MM.1S (cell line): Measurements from ENCODE around the gene RCOR1.

ENCODE experiments used
- DNase-seq: peaks from one replicate; pipeline ENCODE4 v3.0.0-alpha.2; 2015
- H2AFZ ChIP-seq: fragments of 300-600 bp; sonication (generic); 2 replicates; pipeline ENCODE4 v1.6.0; 2016; ENCODE audit warnings: antibody characterized with exemption, low read length
- H3F3A ChIP-seq: fragments of 300-600 bp; sonication (generic); 2 replicates; pipeline ENCODE4 v1.6.1; 2016; ENCODE audit warnings: mild to moderate bottlenecking, antibody characterized with exemption, low read length, moderate library complexity, mixed read lengths; ENCODE audit not compliant: insufficient read depth
- H3K27ac ChIP-seq: fragments of 300-600 bp; sonication (generic); 2 replicates; pipeline ENCODE4 v1.5.1; 2016; ENCODE audit warnings: mild to moderate bottlenecking, low read length
- H3K27me3 ChIP-seq: fragments of 300-600 bp; sonication (generic); replicated peaks from 2 replicates; pipeline ENCODE4 v1.6.0; 2016; ENCODE audit warnings: low read length; ENCODE audit not compliant: insufficient read depth
- H3K36me3 ChIP-seq: fragments of 300-600 bp; sonication (generic); replicated peaks from 2 replicates; pipeline ENCODE4 v1.6.1; 2016; ENCODE audit warnings: mild to moderate bottlenecking, low read length, mixed read lengths; ENCODE audit not compliant: insufficient read depth
- H3K4me1 ChIP-seq: fragments of 300-600 bp; sonication (generic); 2 replicates; pipeline ENCODE4 v1.6.1; 2016; ENCODE audit warnings: low read length, mixed read lengths
- H3K4me2 ChIP-seq: fragments of 300-600 bp; sonication (generic); 2 replicates; pipeline ENCODE4 v1.6.0; 2016; ENCODE audit warnings: low read depth, low read length
- H3K4me3 ChIP-seq: fragments of 300-600 bp; sonication (generic); 2 replicates; pipeline ENCODE4 v1.5.1; 2016; ENCODE audit warnings: low read length, mixed read lengths
- H3K79me2 ChIP-seq: fragments of 300-600 bp; sonication (generic); 2 replicates; pipeline ENCODE4 v1.6.1; 2016; ENCODE audit warnings: mixed run types, low read length, mixed read lengths
- H3K9ac ChIP-seq: fragments of 300-600 bp; sonication (generic); 2 replicates; pipeline ENCODE4 v1.6.1; 2016; ENCODE audit warnings: low read length, mixed read lengths
- H3K9me2 ChIP-seq: fragments of 300-600 bp; sonication (generic); replicated peaks from 2 replicates; pipeline ENCODE4 v1.6.1; 2016; ENCODE audit warnings: mild to moderate bottlenecking, low read length, mixed read lengths; ENCODE audit not compliant: insufficient read depth
- H3K9me3 ChIP-seq: fragments of 300-600 bp; sonication (generic); replicated peaks from 2 replicates; pipeline ENCODE4 v1.6.1; 2016; ENCODE audit warnings: mild to moderate bottlenecking, low read length, mixed read lengths; ENCODE audit not compliant: insufficient read depth
- H4K20me1 ChIP-seq: fragments of 300-600 bp; sonication (generic); 2 replicates; pipeline ENCODE4 v1.6.1; 2016; ENCODE audit warnings: mild to moderate bottlenecking, low read length, moderate library complexity, mixed read lengths; ENCODE audit not compliant: insufficient read depth
- CTCF ChIP-seq: fragments of 300-600 bp; sonication (generic); IDR thresholded peaks from 2 replicates; pipeline ENCODE4 v1.5.1; 2016; ENCODE audit warnings: antibody characterized with exemption, low read length, mixed read lengths
- EZH2 ChIP-seq: fragments of 300-600 bp; sonication (generic); optimal IDR thresholded peaks from 2 replicates; pipeline ENCODE3; 2017; ENCODE audit warnings: low read depth, mild to moderate bottlenecking, antibody characterized with exemption, low read length, mixed read lengths
- EZH2phosphoT487 ChIP-seq: fragments of 300-600 bp; sonication (generic); IDR thresholded peaks from 2 replicates; pipeline ENCODE4 v1.6.1; 2018; ENCODE audit warnings: antibody characterized with exemption, low read length

Gene RCOR1

GRCh38 chr14:102737402-102738372 lies 145.2 kb downstream of the RCOR1 start:
- no peaks in the 10 kb centered on the region for H3F3A ChIP-seq
- H2AFZ ChIP-seq, result no peak overlapping the region
- H3K4me3 ChIP-seq, result no peak overlapping the region
- no peaks in the 10 kb centered on the region for H3K36me3 ChIP-seq
- H4K20me1 ChIP-seq, result no peaks in the 10 kb centered on the region
- no peak for DNase-seq
- TF ChIP-seq EZH2phosphoT487, result no peak
- no peak for TF ChIP-seq EZH2
- TF ChIP-seq CTCF, result no peak
- H3K4me2 ChIP-seq, result no peak overlapping the region
- no peaks in the 10 kb centered on the region for H3K79me2 ChIP-seq
- H3K27me3 ChIP-seq, result no peaks in the 10 kb centered on the region
- H3K27ac ChIP-seq, result no peak overlapping the region
- H3K9ac ChIP-seq, result no peak overlapping the region
- no peaks in the 10 kb centered on the region for H3K9me2 ChIP-seq
- no peaks in the 10 kb centered on the region for H3K4me1 ChIP-seq
- no peaks in the 10 kb centered on the region for H3K9me3 ChIP-seq

- H3K9me3 ChIP-seq, result no peaks in the 10 kb centered on the region
- no peaks in the 10 kb centered on the region for H3K79me2 ChIP-seq
- H3K27me3 ChIP-seq, result no peaks in the 10 kb centered on the region
- no peak overlapping the region for H3K4me3 ChIP-seq
- no peaks in the 10 kb centered on the region for H3K4me1 ChIP-seq
- no peaks in the 10 kb centered on the region for H3K36me3 ChIP-seq
- H3K27ac ChIP-seq, result no peak overlapping the region
- H4K20me1 ChIP-seq, result no peaks in the 10 kb centered on the region
- H3F3A ChIP-seq, result no peaks in the 10 kb centered on the region
- DNase-seq, result no peak
- no peak overlapping the region for H2AFZ ChIP-seq
- H3K4me2 ChIP-seq, result no peak overlapping the region
- H3K9me2 ChIP-seq, result no peaks in the 10 kb centered on the region
- no peak for TF ChIP-seq CTCF
- TF ChIP-seq EZH2phosphoT487, result no peak
- TF ChIP-seq EZH2, result no peak
- H3K9ac ChIP-seq, result no peak overlapping the region
Measured at GRCh38 chr14:102738373-102739189, 146.1 kb downstream of the RCOR1 start.

- no peak overlapping the region for H3K9ac ChIP-seq
- no peaks in the 10 kb centered on the region for H3K4me1 ChIP-seq
- H3K79me2 ChIP-seq, result no peaks in the 10 kb centered on the region
- H3K4me3 ChIP-seq, result no peak overlapping the region
- H3K9me2 ChIP-seq, result no peaks in the 10 kb centered on the region
- no peaks in the 10 kb centered on the region for H4K20me1 ChIP-seq
- no peak overlapping the region for H3K4me2 ChIP-seq
- no peaks in the 10 kb centered on the region for H3K27me3 ChIP-seq
- H3K36me3 ChIP-seq, result no peaks in the 10 kb centered on the region
- TF ChIP-seq EZH2 (no peak), EZH2phosphoT487 (no peak), CTCF (no peak)
- no peak overlapping the region for H2AFZ ChIP-seq
- no peaks in the 10 kb centered on the region for H3K9me3 ChIP-seq
- no peaks in the 10 kb centered on the region for H3F3A ChIP-seq
- H3K27ac ChIP-seq, result no peak overlapping the region
- no peak for DNase-seq
Measured at GRCh38 chr14:102739190-102739469, 146.7 kb downstream of the RCOR1 start.
